Melanocyte of skin (primary cell): ENCODE results near the gene SPAST. TPM values are rescaled to one million over a fixed set of nuclear protein-coding genes. Genes with fewer than 3 reads are reported as not detected.

Experiments used
- total RNA-seq, 2 donors: library from RNA; depleted of rRNA; stranded (reverse); fragments of >200 nt; gene quantifications; 2 replicates each; pipeline ENCODE4 v1.2.3, GENCODE V29; 2012

Gene SPAST, protein sequence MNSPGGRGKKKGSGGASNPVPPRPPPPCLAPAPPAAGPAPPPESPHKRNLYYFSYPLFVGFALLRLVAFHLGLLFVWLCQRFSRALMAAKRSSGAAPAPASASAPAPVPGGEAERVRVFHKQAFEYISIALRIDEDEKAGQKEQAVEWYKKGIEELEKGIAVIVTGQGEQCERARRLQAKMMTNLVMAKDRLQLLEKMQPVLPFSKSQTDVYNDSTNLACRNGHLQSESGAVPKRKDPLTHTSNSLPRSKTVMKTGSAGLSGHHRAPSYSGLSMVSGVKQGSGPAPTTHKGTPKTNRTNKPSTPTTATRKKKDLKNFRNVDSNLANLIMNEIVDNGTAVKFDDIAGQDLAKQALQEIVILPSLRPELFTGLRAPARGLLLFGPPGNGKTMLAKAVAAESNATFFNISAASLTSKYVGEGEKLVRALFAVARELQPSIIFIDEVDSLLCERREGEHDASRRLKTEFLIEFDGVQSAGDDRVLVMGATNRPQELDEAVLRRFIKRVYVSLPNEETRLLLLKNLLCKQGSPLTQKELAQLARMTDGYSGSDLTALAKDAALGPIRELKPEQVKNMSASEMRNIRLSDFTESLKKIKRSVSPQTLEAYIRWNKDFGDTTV
- total RNA-seq = 10 to 100 TPM; 21.6 to 23.4 TPM

DNA sequence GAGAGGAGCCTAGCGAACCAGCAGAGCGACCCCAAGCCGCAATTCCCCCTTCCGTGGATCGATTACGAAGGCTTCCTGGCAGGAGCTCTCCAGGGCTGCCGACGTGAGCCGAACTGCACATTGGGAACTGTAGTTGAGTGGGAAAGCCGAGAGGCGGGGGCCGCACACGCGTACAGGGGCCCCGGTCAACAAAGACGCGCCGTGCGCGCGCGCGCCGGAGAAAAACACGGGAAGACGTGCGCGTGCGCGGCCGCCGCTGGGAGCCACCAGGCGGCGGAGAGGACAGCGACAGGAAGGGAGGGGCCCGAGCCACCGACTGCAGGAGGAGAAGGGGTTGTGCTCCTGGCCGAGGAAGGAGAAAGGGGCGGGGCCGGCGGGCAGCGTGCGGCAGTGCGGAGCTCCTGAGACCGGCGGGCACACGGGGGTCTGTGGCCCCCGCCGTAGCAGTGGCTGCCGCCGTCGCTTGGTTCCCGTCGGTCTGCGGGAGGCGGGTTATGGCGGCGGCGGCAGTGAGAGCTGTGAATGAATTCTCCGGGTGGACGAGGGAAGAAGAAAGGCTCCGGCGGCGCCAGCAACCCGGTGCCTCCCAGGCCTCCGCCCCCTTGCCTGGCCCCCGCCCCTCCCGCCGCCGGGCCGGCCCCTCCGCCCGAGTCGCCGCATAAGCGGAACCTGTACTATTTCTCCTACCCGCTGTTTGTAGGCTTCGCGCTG is at the start of gene SPAST:
Gene SPAST, plus strand, starts transcription at position 247 of the 711 bp plus-strand sequence. Its CDS starts 276 bp downstream, at position 523.

DNA sequence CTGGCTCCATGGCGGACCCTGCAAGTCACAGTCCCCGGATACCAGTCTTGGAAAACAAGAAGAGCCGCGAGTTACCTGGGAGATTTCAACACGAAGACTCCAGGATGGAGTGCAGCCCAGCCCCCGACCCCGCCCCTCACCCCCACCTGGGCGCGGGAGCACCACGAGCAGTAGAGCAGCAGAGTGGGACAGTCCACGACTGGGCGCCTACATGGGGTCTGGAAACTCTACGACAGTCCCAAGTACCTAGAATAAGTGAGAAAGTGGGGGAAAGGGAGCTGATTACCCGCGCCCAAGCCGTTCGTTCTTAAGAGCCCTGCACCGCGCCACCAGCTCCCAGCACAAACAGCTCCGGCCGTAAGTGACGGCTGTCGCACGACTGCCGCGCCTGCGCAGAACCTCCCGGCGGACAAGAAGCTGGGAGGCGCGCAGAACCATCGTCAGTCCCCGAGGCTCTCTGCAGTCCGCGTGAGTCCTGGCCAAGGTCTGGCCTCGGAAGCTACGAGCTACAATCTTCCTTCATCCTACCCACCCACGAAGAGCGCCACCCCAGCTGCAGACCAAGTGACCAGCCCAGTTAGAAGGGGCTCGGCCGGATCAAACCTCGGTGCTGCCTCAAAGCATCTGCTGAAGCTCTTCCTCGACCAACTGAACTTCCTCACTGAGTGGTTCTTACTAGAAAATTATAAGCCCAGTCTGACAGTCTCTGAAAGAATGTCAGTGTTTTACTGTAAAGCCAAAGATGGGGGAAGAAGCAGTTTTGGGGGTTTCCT is 23.7 kb upstream of the SPAST start, which contains the start of gene DPY30:
Gene DPY30, minus strand, starts transcription at position 359 of the 773 bp plus-strand sequence. Its CDS starts 349 bp downstream, at position 10.

Other genes starting within 250 kb of the SPAST start
- gene MEMO1, start 52.5 kb upstream of the SPAST start, total RNA-seq = 10 to 100 TPM; 29.6 to 51.6 TPM
- gene DPY30, start 23.8 kb upstream of the SPAST start, total RNA-seq = 10 to 100 TPM; 37.5 to 61.6 TPM
- 10 to 100 TPM; 19.6 to 26.0 TPM for gene SLC30A6, start 102.3 kb downstream of the SPAST start, total RNA-seq
- not detected for gene NLRC4, start 201.3 kb downstream of the SPAST start, total RNA-seq
- gene YIPF4, start 214.3 kb downstream of the SPAST start, total RNA-seq = 10 to 100 TPM in 1 of 2 donors, 1 to 10 TPM in 1; 8.7 to 12.4 TPM